ENCODE measurements around the gene GLI3. TPM values are rescaled to one million over a fixed set of nuclear protein-coding genes. Genes with fewer than 3 reads are reported as not detected.
A peak's percentile ranks its signal among the peaks of the same experiment; 100 is the strongest.

GLI3 gene
- total and polyA plus RNA-seq, 2 of the 8 experiments (the other 6 are each of a cell fraction or from before 2014, with no cell fraction given): 8.0 to 31.1 TPM

DNA sequence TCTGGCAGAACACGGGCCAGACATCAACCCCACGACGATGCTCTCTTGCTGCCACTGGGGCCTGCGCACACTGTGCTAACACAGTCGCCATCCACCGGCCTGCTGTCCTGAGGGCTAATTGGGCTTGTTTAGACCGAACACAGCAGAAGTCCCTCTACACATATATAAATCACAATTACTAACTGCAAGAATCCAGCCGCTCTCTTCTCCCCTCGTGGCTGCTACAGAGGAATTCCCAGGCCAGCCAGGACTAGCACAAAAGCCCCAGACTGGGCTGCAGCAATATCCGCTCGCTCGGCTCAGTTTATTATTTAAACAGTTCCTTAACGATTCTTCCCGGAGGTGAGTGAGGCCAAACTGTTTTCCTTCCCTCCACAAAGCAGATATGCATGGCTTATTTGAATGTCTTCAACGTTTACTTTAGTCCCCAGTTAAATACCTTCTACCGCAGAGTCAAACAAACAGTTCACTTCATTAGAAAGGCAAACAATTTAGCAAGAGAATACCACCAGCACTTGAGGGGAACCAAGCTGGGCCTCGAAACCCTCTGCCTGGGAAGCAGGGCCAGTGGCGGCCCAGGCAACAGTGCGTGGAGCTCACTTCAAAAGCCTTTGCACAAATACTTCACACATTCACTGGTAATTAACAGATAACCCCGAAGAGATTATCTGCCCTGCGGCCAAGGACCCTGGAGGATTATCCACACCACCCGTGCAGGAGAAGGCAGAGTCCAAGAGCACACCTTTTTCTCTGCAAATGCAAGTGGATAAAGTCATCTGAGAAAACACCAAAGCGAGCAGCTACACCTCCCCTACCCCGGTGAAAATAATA, 145.3 kb downstream of the GLI3 start:
- WGBS, 2 experiments (ENCODE audit: extremely low coverage in 1 of 2, insufficient coverage in 1 of 2, insufficient read length in 1 of 2, insufficient replicate concordance in 2 of 2, low coverage in 1 of 2, low lambda C conversion rate in 2 of 2, missing lambda C conversion rate in 1 of 2): 5% methylated on average over 23 of the region's 24 CpGs; no CpG with 5 or more reads in 1 of the 2 experiments
- Histone ChIP-seq H3K4me1 (replicated peaks in 1 of 4; ENCODE audit: control insufficient read depth in 3 of 4, insufficient read depth in 4 of 4, low read length in 3 of 4) (peaks cover 9 to 19% (median 14%) of the 10 kb centered on the region in 4 experiments), H4K8ac (ENCODE audit: extremely low read depth, insufficient read depth, low read length) (peak overlapping the region; percentile 90; the same call in 1 of the 2 replicates), H3K14ac (ENCODE audit: insufficient read length) (no peak overlapping the region), H3K79me2 (ENCODE audit: control insufficient read depth in 1 of 2, insufficient read depth in 2 of 2, low read length in 2 of 2) (peaks cover 0 to 10% of the 10 kb centered on the region in 2 experiments; a peak in 1 of 4 replicates), H2BK5ac (ENCODE audit: low read depth, low read length) (peak overlapping the region; percentile 22; the same call in 1 of the 2 replicates), H2AFZ (ENCODE audit: low read length) (no peak overlapping the region), H2BK120ac (replicated peaks; ENCODE audit: low read depth, low read length) (peak overlapping the region; percentile 16), H3K23ac (ENCODE audit: insufficient read length) (no peak overlapping the region), H2BK15ac (ENCODE audit: low read length) (peak overlapping the region; percentile 65; the same call in 1 of the 2 replicates), H3K23me2 (ENCODE audit: low read depth, low read length) (no peaks in the 10 kb centered on the region; the same call in 1 of the 2 replicates), H3K27me3 (replicated peaks in 1 of 4; ENCODE audit: control insufficient read depth in 3 of 4, extremely low read depth in 1 of 4, insufficient read depth in 3 of 4, low read length in 3 of 4) (peaks cover 60 to 87% (median 80%) of the 10 kb centered on the region in 4 experiments), H3K36me3 (ENCODE audit: control insufficient read depth in 2 of 4, insufficient read depth in 4 of 4, low read length in 3 of 4) (no peaks in the 10 kb centered on the region), H2BK20ac (ENCODE audit: low read length) (peak overlapping the region; percentile 55; the same call in 1 of the 2 replicates), H2AK5ac (ENCODE audit: low read depth, low read length) (peak overlapping the region; percentile 89; the same call in 1 of the 2 replicates), H3K9me3 (ENCODE audit: insufficient read depth in 2 of 2, low read depth in 1 of 2, low read length in 1 of 2) (no peaks in the 10 kb centered on the region), H3K4me2 (ENCODE audit: insufficient read depth in 1 of 2, low read depth in 2 of 2, low read length in 2 of 2) (peak overlapping the region; percentile 67 to 68), H3K4me3 (ENCODE audit: extremely low read depth in 1 of 4, insufficient read depth in 2 of 4, low read depth in 3 of 4, low read length in 4 of 4) (peak overlapping the region in 2 of 4 experiments; percentile 5 to 45; a peak in 4 of 8 replicates), H4K91ac (replicated peaks; ENCODE audit: insufficient read length, low read length) (peak overlapping the region; percentile 34), H3K9ac (replicated peaks in 1 of 4; ENCODE audit: extremely low read depth in 1 of 4, low read depth in 3 of 4, low read length in 3 of 4) (no peak overlapping the region), H3K79me1 (ENCODE audit: low read depth, low read length) (peaks cover 3% of the 10 kb centered on the region; the same call in 1 of the 2 replicates), H4K20me1 (replicated peaks in 1 of 2; ENCODE audit: control insufficient read depth in 1 of 2, insufficient read depth in 2 of 2, low read length in 2 of 2) (peaks cover 41 to 57% of the 10 kb centered on the region in 2 experiments), H3K27ac (ENCODE audit: low read depth, low read length) (peak overlapping the region; percentile 43; the same call in 1 of the 2 replicates), H2BK12ac (ENCODE audit: low read depth, low read length) (peak overlapping the region; percentile 93), H3K18ac (ENCODE audit: extremely low read depth, low read length) (peak overlapping the region; percentile 80), H3K4ac (replicated peaks; ENCODE audit: insufficient read length, low read depth, low read length) (peak overlapping the region; percentile 36), H4K5ac (ENCODE audit: insufficient read length, low read depth, low read length) (peak overlapping the region; percentile 45), H3K56ac (replicated peaks; ENCODE audit: insufficient read length, low read depth, low read length) (no peak overlapping the region)
- CTCF ChIA-PET (ENCODE audit: partially characterized antibody): interaction anchor here (0.8 to 1.6 kb wide), 3 partner anchors 11 to 77 kb away, joined by 3 to 7 read pairs (median 3); no protein-coding TSS in a partner anchor
- POLR2A ChIA-PET (ENCODE audit: partially characterized antibody): interaction anchor here (1.0 to 1.2 kb wide), 2 partner anchors 21 to 136 kb away, joined by 3 read pairs; no protein-coding TSS in a partner anchor
- DNase-seq (ENCODE audit: low read depth in 1 of 2, low spot score in 2 of 2) (peak; percentile 65), FAIRE-seq (peak; percentile 100)
- TF ChIP-seq JUN (IDR thresholded peaks at IDR 0.05; ENCODE audit: low read depth, low read length): no peak
- no peak for TF ChIP-seq RNF2 (IDR thresholded peaks at IDR 0.05; ENCODE audit: borderline replicate concordance, low read depth, low read length, missing control alignments, poor library complexity, severe bottlenecking)
- TF ChIP-seq BCL11A (IDR thresholded peaks at IDR 0.05; ENCODE audit: low read depth in 2 of 2, low read length in 2 of 2): no peak
- TF ChIP-seq HDAC2 (IDR thresholded peaks at IDR 0.05; ENCODE audit: borderline replicate concordance in 1 of 2, low read depth in 2 of 2, low read length in 2 of 2): peak in 1 of 2 experiments; percentile 50; a peak in 1 of 4 replicates
- no peak for TF ChIP-seq RXRA (IDR thresholded peaks at IDR 0.05; ENCODE audit: insufficient read depth, low read depth, low read length)
- TF ChIP-seq NANOG (IDR thresholded peaks at IDR 0.05; ENCODE audit: insufficient read depth, low read depth, low read length, poor library complexity, severe bottlenecking): peak; percentile 72
- TF ChIP-seq GTF2F1 (IDR thresholded peaks at IDR 0.05; ENCODE audit: borderline replicate concordance, low read depth, low read length): no peak
- no peak for TF ChIP-seq SP2 (IDR thresholded peaks at IDR 0.05; ENCODE audit: low read length)
- no peak for TF ChIP-seq CHD2 (IDR thresholded peaks at IDR 0.05; ENCODE audit: low read length)
